ENCODE measurements around the gene HSF5. TPM values are rescaled to one million over a fixed set of nuclear protein-coding genes. Genes with fewer than 3 reads are reported as not detected.
A peak's percentile ranks its signal among the peaks of the same experiment; 100 is the strongest.

HSF5 gene
- total and polyA plus RNA-seq, 2 of the 13 experiments (the other 11 are each of a cell fraction or from before 2014, with no cell fraction given): not detected

GRCh38 chr17:58412961-58413586 lies 75.1 kb downstream of the HSF5 start (continued):
- TF ChIP-seq ZNF280D (CRISPR knock-in tag; IDR thresholded peaks at IDR 0.05): 0 out of 2 replicates have a peak, but pooled peaks have one; percentile 28
- peak; percentile 58; the same call in 1 of the 2 replicates for TF ChIP-seq ZGPAT (CRISPR knock-in tag; IDR thresholded peaks at IDR 0.05)
- TF ChIP-seq MIER3 (CRISPR knock-in tag; IDR thresholded peaks at IDR 0.05; ENCODE audit: borderline replicate concordance): peak; percentile 55; the same call in 1 of the 2 replicates
- peak; percentile 63; the same call in 1 of the 2 replicates for TF ChIP-seq ZNF609 (CRISPR knock-in tag; IDR thresholded peaks at IDR 0.05; ENCODE audit: borderline replicate concordance)
- no peak for TF ChIP-seq SOX6 (IDR thresholded peaks at IDR 0.05)
- peak; percentile 68; the same call in 1 of the 2 replicates for TF ChIP-seq SOX6 (CRISPR knock-in tag; IDR thresholded peaks at IDR 0.05)
- TF ChIP-seq BORCS8-MEF2B (CRISPR knock-in tag; IDR thresholded peaks at IDR 0.05): no peak
- peak; percentile 73 for TF ChIP-seq ZNF644 (CRISPR knock-in tag; IDR thresholded peaks at IDR 0.05; ENCODE audit: low read depth)
- 0 out of 2 replicates have a peak, but pooled peaks have one; percentile 43 for TF ChIP-seq ZMAT3 (CRISPR knock-in tag; conservative IDR thresholded peaks at IDR 0.05)
- TF ChIP-seq ZNF232 (CRISPR knock-in tag; IDR thresholded peaks at IDR 0.05; ENCODE audit: borderline replicate concordance): no peak
- peak; percentile 22; the same call in 1 of the 2 replicates for TF ChIP-seq SMAD3 (CRISPR knock-in tag; IDR thresholded peaks at IDR 0.05)
- no peak for TF ChIP-seq SOX13 (IDR thresholded peaks at IDR 0.05)
- peak in 1 of 2 experiments; percentile 86; a peak in 2 of 4 replicates for TF ChIP-seq SOX13 (CRISPR knock-in tag; conservative IDR thresholded peaks at IDR 0.05 in 1 of 2, IDR thresholded peaks at IDR 0.05 in 1 of 2)
- peak; percentile 82 for TF ChIP-seq NFIC (IDR thresholded peaks at IDR 0.05; ENCODE audit: low read length)
- TF ChIP-seq ZNF34 (CRISPR knock-in tag; IDR thresholded peaks at IDR 0.05; ENCODE audit: borderline replicate concordance): no peak
- TF ChIP-seq POLR2AphosphoS2 (IDR thresholded peaks at IDR 0.05; ENCODE audit: low read depth, low read length): no peak
- TF ChIP-seq ZNF574 (CRISPR knock-in tag; IDR thresholded peaks at IDR 0.05): no peak
- peak; percentile 80 for TF ChIP-seq ZKSCAN8 (CRISPR knock-in tag; IDR thresholded peaks at IDR 0.05; ENCODE audit: borderline replicate concordance)

All from HepG2 (cell line).